Right cardiac atrium (tissue), 5 donors: Measurements from ENCODE around the gene ACTR3. TPM values are rescaled to one million over a fixed set of nuclear protein-coding genes. Genes with fewer than 3 reads are reported as not detected.
"Not testable (repeated sequence)": the region's sequence is repeated elsewhere in the genome, so short reads cannot be mapped to it uniquely, and the experiment has no call there.

Experiments used
- ATAC-seq, 2 donors: fragments of 200-7000 bp; cut with Tn5 transposase; one replicate each; pipeline versions ENCODE4 v1.8.0 to v1.9.1; 2020; ENCODE audit warnings: moderate library complexity in 2 of 2, mild to moderate bottlenecking in 1 of 2
- DNase-seq, 3 donors: peaks; one replicate each; pipeline ENCODE4 v3.0.0-alpha.2; 2020
- H3K27ac ChIP-seq: one replicate; pipeline ENCODE4 v1.5.1; 2013; ENCODE audit warnings: mild to moderate bottlenecking, low read length, control low read depth, moderate library complexity
- H3K27me3 ChIP-seq: one replicate; pipeline ENCODE4 v1.6.1; 2013; ENCODE audit not compliant: control insufficient read depth, insufficient read depth
- H3K4me1 ChIP-seq: one replicate; pipeline ENCODE4 v1.6.1; 2013; ENCODE audit warnings: low read length; ENCODE audit not compliant: control insufficient read depth, insufficient read depth
- H3K4me3 ChIP-seq: one replicate; pipeline ENCODE4 v1.5.1; 2013; ENCODE audit warnings: low read length, control low read depth
- H3K9me3 ChIP-seq: one replicate; pipeline ENCODE4 v1.6.1; 2013; ENCODE audit warnings: low read length; ENCODE audit not compliant: control insufficient read depth
- WGBS: extraction: QIAGEN DNeasy Blood & Tissue Kit; methylation state at CpG from one replicate; pipeline ENCODE4 v1.1.7; 2013; 5-methylcytosine and 5-hydroxymethylcytosine counted together
- intact Hi-C, 4 donors: fragments of 100-400 bp; cut with DNase I; formaldehyde crosslinking; loops; one replicate each; pipeline versions ENCODE4 v1.11.0 to v1.14.0; 2022 to 2023
- long read RNA-seq, 4 donors: library from polyadenylated mRNA; unstranded; transcript quantifications; one replicate each; pipeline ENCODE4 v2.0.0, GENCODE V29; 2020 to 2021
- polyA plus RNA-seq: library from polyadenylated mRNA; stranded (reverse); fragments of 200-250 nt; gene quantifications from one replicate; pipeline ENCODE4 v1.2.3, GENCODE V29; 2013
- total RNA-seq, 4 donors: library from RNA; stranded (reverse); fragmentation: NEBNext Ultra II Directional; extraction: Animal tissue kit (Norgen Biotek cat#: 25700); gene quantifications; one replicate each; pipeline ENCODE4 v1.2.1, GENCODE V29; 2021
- donor health status: healthy with polysubstance abuse.
- donor health status: DM: no; HTN: yes; CAD: no.
- donor health status: DM: no; HTN: no; CAD: no.
- donor health status: DM: no; HTN: yes; CAD: no; lungs with severe emphysema.
- donor health status: DM: yes; HTN: yes; CAD: no.

Gene ACTR3
- total RNA-seq: 100 to 1,000 TPM; 120 to 168 (median 137) TPM
- 42.3 TPM for polyA plus RNA-seq
- long read RNA-seq, donor 1, full-length matches to known transcripts: 136 of 156 reads
- long read RNA-seq, donor 1, partial matches to known transcripts: 16 of 156 reads
- long read RNA-seq, donor 1, other reads (novel, unspliced or antisense): 4 of 156 reads
- long read RNA-seq, donor 2, full-length matches to known transcripts: 21 of 25 reads
- long read RNA-seq, donor 2, partial matches to known transcripts: 3 of 25 reads
- long read RNA-seq, donor 2, other reads (novel, unspliced or antisense): 1 of 25 reads
- long read RNA-seq, donor 3, full-length matches to known transcripts: 532 of 588 reads
- long read RNA-seq, donor 3, partial matches to known transcripts: 40 of 588 reads
- long read RNA-seq, donor 3, other reads (novel, unspliced or antisense): 16 of 588 reads
- long read RNA-seq, donor 4, full-length matches to known transcripts: 11 of 15 reads
- long read RNA-seq, donor 4, partial matches to known transcripts: 1 of 15 reads
- long read RNA-seq, donor 4, other reads (novel, unspliced or antisense): 3 of 15 reads

- no peaks in the 10 kb centered on the region for H3K27me3 ChIP-seq
- no peaks in the 10 kb centered on the region for H3K9me3 ChIP-seq
- ATAC-seq (peak; percentile 99), DNase-seq (peak; percentile 98 to 99 (median 99))
- H3K27ac ChIP-seq: peak within 1 kb of the TSS; percentile 99
- intact Hi-C loops: loop anchor here in 3 of 4 donors (2.0 to 10.0 kb wide), 3 partner anchors 132 to 135 kb away; partner anchors contain the start of gene SLC35F5 (in 3 of the 3)
- WGBS: under 1% methylated on average over 51 of the region's 51 CpGs
- H3K4me1 ChIP-seq: peaks cover 3% of the 10 kb centered on the region
- H3K4me3 ChIP-seq: peak within 1 kb of the TSS; percentile 99
These were observed at the start of gene ACTR3 for GRCh38 chr2:113889471-113890252. TSS of gene ACTR3 (plus strand) at chr2:113890089. CDS start at chr2:113890280, 191 bp downstream.

DNA sequence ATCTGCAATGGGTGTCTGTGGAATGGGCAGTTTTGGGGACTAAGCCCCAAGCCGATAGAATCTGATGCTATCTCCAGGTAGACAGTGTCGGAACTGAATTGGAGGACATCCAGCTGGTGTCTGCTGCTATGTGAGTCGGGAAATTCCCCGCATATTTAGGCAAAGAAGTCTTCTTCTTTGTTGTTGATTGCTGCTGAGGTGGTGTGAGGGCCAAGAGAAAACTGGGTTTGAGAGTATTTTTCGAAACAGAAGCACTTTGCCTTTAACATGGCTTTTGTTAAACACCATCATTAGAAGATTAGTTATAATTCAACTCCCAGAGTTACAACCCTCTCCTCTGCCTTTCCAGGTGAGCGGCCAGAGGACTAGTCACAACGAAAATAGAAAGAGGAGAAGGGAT is 49.4 kb upstream of the ACTR3 start:
- ATAC-seq: no peak
- H3K27me3 ChIP-seq: no peaks in the 10 kb centered on the region
- intact Hi-C loops: no loop called here
- H3K4me3 ChIP-seq: no peak overlapping the region
- no peak overlapping the region for H3K27ac ChIP-seq
- no peaks in the 10 kb centered on the region for H3K9me3 ChIP-seq
- DNase-seq: no peak
- H3K4me1 ChIP-seq: no peaks in the 10 kb centered on the region
- WGBS: 74% methylated on average over 7 of the region's 7 CpGs

- no peak for DNase-seq
- no peaks in the 10 kb centered on the region for H3K27me3 ChIP-seq
- no peaks in the 10 kb centered on the region for H3K4me1 ChIP-seq
- intact Hi-C loops: no loop called here
- ATAC-seq: no peak
- no peak overlapping the region for H3K27ac ChIP-seq
- no peaks in the 10 kb centered on the region for H3K9me3 ChIP-seq
- 73% methylated on average over 14 of the region's 14 CpGs for WGBS
- H3K4me3 ChIP-seq: no peak overlapping the region
These were observed 46.8 kb upstream of the ACTR3 start for GRCh38 chr2:113842919-113843736.

GRCh38 chr2:113843737-113844050 is 46.2 kb upstream of the ACTR3 start:
- ATAC-seq: not testable (repeated sequence)

DNA sequence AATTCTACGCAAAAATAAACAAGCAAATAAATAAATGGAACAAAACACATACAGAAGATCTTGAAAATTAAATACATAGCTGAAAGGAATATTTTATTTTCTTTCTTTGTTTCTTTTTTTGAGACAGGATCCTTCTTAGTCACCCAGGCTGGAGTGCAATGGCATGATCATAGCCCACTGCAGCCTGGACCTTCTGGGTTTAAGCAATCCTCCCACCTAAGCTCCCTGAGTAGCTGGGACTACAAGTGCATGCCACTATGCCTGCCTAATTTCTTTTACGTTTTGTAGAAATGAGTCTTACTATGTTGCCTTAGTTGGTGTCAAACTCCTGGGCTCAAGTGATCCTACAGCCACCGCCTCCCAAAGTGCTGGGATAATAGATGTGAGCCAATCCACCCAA is 44.6 kb upstream of the ACTR3 start:
- no peaks in the 10 kb centered on the region for H3K27me3 ChIP-seq
- 61% methylated on average over 3 of the region's 3 CpGs for WGBS
- no peaks in the 10 kb centered on the region for H3K4me1 ChIP-seq
- no peak overlapping the region for H3K27ac ChIP-seq
- no peaks in the 10 kb centered on the region for H3K9me3 ChIP-seq
- DNase-seq: no peak
- H3K4me3 ChIP-seq: no peak overlapping the region
- intact Hi-C loops: no loop called here
- no peak for ATAC-seq

More at GRCh38 chr2:113843737-113844050, 46.2 kb upstream of the ACTR3 start:
- H3K4me3 ChIP-seq, DNase-seq, H3K9me3 ChIP-seq, intact Hi-C loops, H3K27ac ChIP-seq, H3K27me3 ChIP-seq, H3K4me1 ChIP-seq: not testable (repeated sequence)
- 83% methylated on average over 4 of the region's 4 CpGs for WGBS

DNA sequence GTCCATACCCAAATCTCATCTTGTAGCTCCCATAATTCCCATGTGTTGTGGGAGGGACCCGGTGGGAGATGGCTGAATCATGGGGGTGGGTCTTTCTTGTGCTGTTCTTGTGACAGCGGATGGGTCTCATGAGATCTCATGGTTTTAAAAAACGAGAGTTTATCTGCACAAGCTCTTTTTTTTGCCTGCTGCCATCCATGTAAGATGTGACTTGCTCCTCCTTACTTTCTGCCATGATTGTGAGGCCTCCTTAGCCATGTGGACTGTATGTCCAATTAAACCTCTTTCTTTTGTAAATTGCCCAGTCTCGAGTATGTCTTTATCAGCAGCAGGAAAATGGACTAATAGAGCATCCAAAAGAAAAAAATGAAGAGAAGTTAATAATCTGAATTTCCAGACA is 44.1 kb upstream of the ACTR3 start:
- WGBS: 77% methylated on average over 4 of the region's 4 CpGs
- DNase-seq, H3K4me1 ChIP-seq, H3K9me3 ChIP-seq, intact Hi-C loops, H3K27me3 ChIP-seq, H3K4me3 ChIP-seq, H3K27ac ChIP-seq, ATAC-seq: not testable (repeated sequence)

- no peak for ATAC-seq
- intact Hi-C loops: no loop called here
- no peak overlapping the region for H3K4me3 ChIP-seq
- DNase-seq: no peak
- H3K27me3 ChIP-seq: no peaks in the 10 kb centered on the region
- no peak overlapping the region for H3K27ac ChIP-seq
- 61% methylated on average over 2 of the region's 2 CpGs for WGBS
- no peaks in the 10 kb centered on the region for H3K4me1 ChIP-seq
- H3K9me3 ChIP-seq: no peaks in the 10 kb centered on the region
These were observed 43.5 kb upstream of the ACTR3 start for GRCh38 chr2:113846429-113846828.

DNA sequence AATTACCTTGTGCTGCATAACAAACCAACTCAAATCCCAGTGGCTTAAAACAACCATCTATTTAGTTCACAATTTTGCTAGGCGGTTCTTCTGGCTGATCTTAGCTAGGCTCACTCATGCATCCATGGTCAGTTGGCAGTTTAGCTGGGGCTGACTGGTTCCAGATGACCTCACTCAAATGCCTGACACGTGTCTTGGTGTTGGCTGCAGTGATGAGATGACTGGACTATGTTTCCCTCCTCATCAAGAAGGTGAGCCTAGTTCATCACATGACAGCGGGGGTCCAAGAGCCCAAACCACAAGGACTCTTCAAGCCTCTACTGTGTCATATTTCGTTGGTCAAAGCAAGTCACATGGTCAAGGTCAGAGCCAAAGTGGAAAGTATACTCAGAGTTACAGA is 42.7 kb upstream of the ACTR3 start:
- WGBS: 74% methylated on average over 4 of the region's 4 CpGs
- no peaks in the 10 kb centered on the region for H3K27me3 ChIP-seq
- H3K4me3 ChIP-seq: no peak overlapping the region
- no peak for DNase-seq
- no peaks in the 10 kb centered on the region for H3K4me1 ChIP-seq
- no peak for ATAC-seq
- intact Hi-C loops: no loop called here
- no peak overlapping the region for H3K27ac ChIP-seq
- no peaks in the 10 kb centered on the region for H3K9me3 ChIP-seq

GRCh38 chr2:113848758-113849415 is 41.0 kb upstream of the ACTR3 start:
- intact Hi-C loops: no loop called here
- Histone ChIP-seq H3K27ac (no peak overlapping the region), H3K9me3 (no peaks in the 10 kb centered on the region), H3K4me3 (no peak overlapping the region), H3K4me1 (no peaks in the 10 kb centered on the region), H3K27me3 (no peaks in the 10 kb centered on the region)
- ATAC-seq (no peak), DNase-seq (no peak)
- 80% methylated on average over 6 of the region's 6 CpGs for WGBS

DNA sequence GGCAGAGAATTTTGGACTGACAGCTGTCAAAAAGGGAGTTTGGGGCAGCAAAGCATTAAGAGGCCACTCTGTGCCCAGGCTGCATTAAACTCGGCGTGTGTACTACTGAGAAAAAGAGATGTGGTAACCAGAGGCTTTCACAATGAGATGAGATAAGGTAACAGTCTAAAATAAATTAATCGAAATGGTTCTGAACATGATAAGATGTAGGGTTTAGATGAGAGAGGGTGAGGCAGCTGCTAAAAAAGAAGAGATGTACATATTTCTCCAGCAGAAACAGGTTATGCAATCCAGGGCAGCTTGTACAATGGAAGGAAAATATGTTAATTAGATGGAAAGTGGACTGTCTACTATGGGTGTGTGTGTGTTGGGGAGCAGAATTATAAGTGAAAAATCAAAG is 39.2 kb upstream of the ACTR3 start:
- intact Hi-C loops: no loop called here

More for the DNA sequence above, 39.2 kb upstream of the ACTR3 start:
- DNase-seq: no peak
- Histone ChIP-seq H3K9me3 (no peaks in the 10 kb centered on the region), H3K4me1 (no peaks in the 10 kb centered on the region), H3K27me3 (no peaks in the 10 kb centered on the region), H3K27ac (no peak overlapping the region), H3K4me3 (no peak overlapping the region)
- 69% methylated on average over 3 of the region's 3 CpGs for WGBS
- ATAC-seq: no peak
